NT2/D1 (cell line): ENCODE results near the gene FGF2.
"Not testable (repeated sequence)": the region's sequence is repeated elsewhere in the genome, so short reads cannot be mapped to it uniquely, and the experiment has no call there.

Experiments used
- DNase-seq: peaks from one replicate; pipeline ENCODE4 v3.0.0-alpha.2; 2011; ENCODE audit warnings: low read depth, low spot score
- H3K27me3 ChIP-seq: 2 replicates; pipeline ENCODE4 v1.6.0; 2011; ENCODE audit warnings: mild to moderate bottlenecking; ENCODE audit not compliant: insufficient read length, insufficient read depth
- H3K36me3 ChIP-seq: 2 replicates; pipeline ENCODE4 v1.6.1; 2011; ENCODE audit warnings: mild to moderate bottlenecking, low read length, mixed read lengths; ENCODE audit not compliant: insufficient read depth, insufficient read length
- H3K4me1 ChIP-seq: 2 replicates; pipeline ENCODE4 v1.5.1; 2011; ENCODE audit not compliant: insufficient read depth, insufficient read length
- H3K4me3 ChIP-seq: 2 replicates; pipeline ENCODE4 v1.5.1; 2011; ENCODE audit warnings: low read depth; ENCODE audit not compliant: insufficient read length
- H3K9ac ChIP-seq: 2 replicates; pipeline ENCODE4 v1.6.0; 2011; ENCODE audit warnings: low read depth; ENCODE audit not compliant: insufficient read length
- H3K9me3 ChIP-seq: 2 replicates; pipeline ENCODE4 v1.5.1; 2011; ENCODE audit warnings: mild to moderate bottlenecking, low read length; ENCODE audit not compliant: insufficient read depth
- SUZ12 ChIP-seq: IDR thresholded peaks from 2 replicates; pipeline ENCODE4 v1.6.1; 2011; ENCODE audit not compliant: insufficient read length, insufficient read depth; ENCODE audit errors: extremely low read depth
- YY1 ChIP-seq: IDR thresholded peaks from 2 replicates; pipeline ENCODE4 v1.6.1; 2011; ENCODE audit not compliant: insufficient read length, insufficient read depth
- ZNF274 ChIP-seq: IDR thresholded peaks from 2 replicates; pipeline ENCODE4 v1.6.1; 2011; ENCODE audit warnings: mild to moderate bottlenecking, low read depth, low read length

FGF2 gene

DNA sequence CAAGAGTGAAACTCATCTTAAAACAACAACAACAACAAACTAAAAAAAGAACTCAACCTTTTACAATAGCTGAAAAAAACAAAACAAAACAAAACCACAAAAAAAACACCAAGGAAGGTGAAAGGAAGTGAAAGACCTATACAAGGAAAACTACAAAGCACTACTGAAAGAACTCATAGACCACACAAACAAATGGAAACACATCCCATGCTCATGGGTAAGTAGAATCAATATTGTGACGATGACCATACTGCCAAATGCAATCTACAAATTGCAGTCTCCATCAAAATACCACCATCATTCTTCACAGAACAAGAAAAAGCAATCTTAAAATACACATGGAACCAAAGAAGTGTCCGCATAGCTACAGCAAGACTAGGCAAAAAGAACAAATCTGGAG lies 41.5 kb upstream of the FGF2 start:
- Histone ChIP-seq H3K9ac (no peak overlapping the region), H3K9me3 (peaks cover 25% of the 10 kb centered on the region; the same call in 1 of the 2 replicates), H3K4me1 (no peaks in the 10 kb centered on the region), H3K4me3 (no peak overlapping the region), H3K36me3 (no peaks in the 10 kb centered on the region), H3K27me3 (no peaks in the 10 kb centered on the region)
- TF ChIP-seq YY1, result no peak
- no peak for TF ChIP-seq ZNF274
- TF ChIP-seq SUZ12, result no peak
- DNase-seq, result no peak

DNA sequence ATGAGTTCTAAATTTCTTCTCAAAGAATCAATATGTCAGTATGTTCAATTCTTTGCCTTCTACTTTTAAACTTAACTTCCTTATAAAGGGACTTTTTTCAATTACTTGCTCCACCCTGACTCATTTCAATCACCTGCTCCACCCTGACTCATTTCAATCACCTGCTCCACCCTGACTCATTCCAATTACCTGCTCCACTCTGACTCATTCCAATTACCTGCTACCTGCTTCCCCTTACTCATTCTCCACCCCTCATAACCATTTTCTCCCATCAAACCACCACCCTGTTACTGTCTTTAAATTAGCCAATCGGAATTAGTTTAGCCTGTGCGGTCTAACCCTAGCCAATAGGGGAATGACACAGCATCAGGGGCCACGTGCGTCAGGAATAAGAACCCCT lies 40.3 kb upstream of the FGF2 start:
- not testable (repeated sequence) for H3K9ac ChIP-seq, H3K4me1 ChIP-seq, H3K36me3 ChIP-seq, DNase-seq, H3K27me3 ChIP-seq, H3K4me3 ChIP-seq
- peaks cover 25% of the 10 kb centered on the region; the same call in 1 of the 2 replicates for H3K9me3 ChIP-seq

- H3K9me3 ChIP-seq, result peaks cover 25% of the 10 kb centered on the region; the same call in 1 of the 2 replicates
- not testable (repeated sequence) for H3K4me1 ChIP-seq, H3K27me3 ChIP-seq, DNase-seq, H3K9ac ChIP-seq, H3K4me3 ChIP-seq, H3K36me3 ChIP-seq
Measured at GRCh38 chr4:122786920-122787319, 39.7 kb upstream of the FGF2 start.

DNA sequence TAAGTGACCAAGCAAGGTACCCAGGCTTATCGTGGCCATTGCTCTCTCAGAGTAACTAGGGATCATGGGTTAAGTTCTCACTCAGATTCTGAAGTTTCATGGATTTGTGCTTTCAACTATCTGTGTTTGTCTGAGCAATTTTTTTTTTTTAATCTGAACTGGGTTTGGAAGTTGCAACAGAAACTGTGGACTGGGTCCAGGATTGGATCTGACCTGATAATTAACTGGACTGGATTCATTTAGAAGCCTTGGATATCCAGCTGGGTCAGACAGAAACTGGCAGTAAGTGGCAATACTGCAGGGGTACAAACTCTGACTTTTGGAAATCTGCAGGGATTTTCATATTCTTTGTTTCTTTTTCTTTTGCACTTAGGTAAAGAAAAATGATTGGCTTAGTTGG lies 38.7 kb upstream of the FGF2 start:
- Histone ChIP-seq H3K36me3 (no peaks in the 10 kb centered on the region), H3K4me1 (no peaks in the 10 kb centered on the region), H3K9me3 (peaks cover 25% of the 10 kb centered on the region; the same call in 1 of the 2 replicates), H3K27me3 (no peaks in the 10 kb centered on the region), H3K4me3 (no peak overlapping the region), H3K9ac (no peak overlapping the region)
- DNase-seq, result no peak
- TF ChIP-seq YY1 (no peak), SUZ12 (no peak), ZNF274 (no peak)

DNA sequence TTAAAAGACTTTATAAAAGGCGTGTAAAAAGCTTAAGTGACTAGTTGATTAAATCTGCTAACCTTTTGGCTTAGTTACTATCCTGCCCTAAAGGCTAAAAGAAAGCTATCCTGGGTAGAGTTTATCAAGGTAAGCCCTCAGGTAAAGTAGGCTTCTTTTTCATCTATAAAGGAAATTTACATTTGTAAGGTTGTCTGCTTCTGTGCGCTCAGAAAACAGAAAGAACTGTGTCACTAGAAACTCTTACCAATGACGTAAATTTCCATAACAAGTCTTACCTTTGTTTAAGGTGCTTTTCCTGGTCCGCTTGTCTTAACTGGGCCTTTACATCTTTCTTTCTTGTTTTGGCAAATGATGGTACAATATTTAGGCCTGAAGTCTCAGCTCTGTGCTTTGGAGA lies 37.7 kb upstream of the FGF2 start:
- Histone ChIP-seq H3K36me3 (no peaks in the 10 kb centered on the region), H3K4me1 (no peaks in the 10 kb centered on the region), H3K9me3 (peaks cover 25% of the 10 kb centered on the region; the same call in 1 of the 2 replicates), H3K9ac (no peak overlapping the region), H3K27me3 (no peaks in the 10 kb centered on the region), H3K4me3 (no peak overlapping the region)
- DNase-seq, result no peak
- TF ChIP-seq ZNF274 (no peak), YY1 (no peak)

GRCh38 chr4:122793811-122794210 lies 32.8 kb upstream of the FGF2 start:
- Histone ChIP-seq H3K4me1 (no peaks in the 10 kb centered on the region), H3K9me3 (no peaks in the 10 kb centered on the region; the same call in 1 of the 2 replicates), H3K36me3 (no peaks in the 10 kb centered on the region), H3K9ac (no peak overlapping the region), H3K27me3 (no peaks in the 10 kb centered on the region), H3K4me3 (no peak overlapping the region)
- no peak for DNase-seq
- TF ChIP-seq YY1 (no peak), ZNF274 (no peak), SUZ12 (no peak)

GRCh38 chr4:122796801-122797404 lies 29.7 kb upstream of the FGF2 start:
- Histone ChIP-seq H3K27me3 (no peaks in the 10 kb centered on the region), H3K9ac (no peak overlapping the region), H3K9me3 (no peaks in the 10 kb centered on the region), H3K36me3 (no peaks in the 10 kb centered on the region), H3K4me3 (no peak overlapping the region), H3K4me1 (no peaks in the 10 kb centered on the region)
- TF ChIP-seq ZNF274 (no peak), SUZ12 (no peak)
- peak; percentile 77 for DNase-seq

GRCh38 chr4:122797405-122798094 lies 29.1 kb upstream of the FGF2 start:
- no peak for TF ChIP-seq YY1
- no peak for TF ChIP-seq SUZ12
- TF ChIP-seq ZNF274, result no peak
- Histone ChIP-seq H3K36me3 (no peaks in the 10 kb centered on the region), H3K27me3 (no peaks in the 10 kb centered on the region), H3K4me3 (no peak overlapping the region), H3K9ac (no peak overlapping the region), H3K9me3 (no peaks in the 10 kb centered on the region), H3K4me1 (no peaks in the 10 kb centered on the region)
- DNase-seq, result no peak
